Measurements from ENCODE around the gene HOGA1. TPM values are rescaled to one million over a fixed set of nuclear protein-coding genes. Genes with fewer than 3 reads are reported as not detected.

Gene HOGA1
- total RNA-seq, 1 experiment from 2014 or later, result 4.4 TPM

GRCh38 chr10:97564776-97565175, 19.4 kb upstream of the HOGA1 start:
- Histone ChIP-seq H3K4me2 (no peak overlapping the region), H3K27me3 (ENCODE audit: insufficient read depth, low read depth) (no peaks in the 10 kb centered on the region), H3K4me1 (replicated peaks; ENCODE audit: insufficient read depth) (peaks cover 29% of the 10 kb centered on the region), H3K9me2 (ENCODE audit: insufficient read depth) (no peaks in the 10 kb centered on the region), H3K79me2 (ENCODE audit: low read depth) (no peaks in the 10 kb centered on the region), H2AFZ (no peak overlapping the region), H3F3A (ENCODE audit: insufficient read depth, low read depth) (peaks cover 9% of the 10 kb centered on the region; the same call in 1 of the 2 replicates), H3K36me3 (ENCODE audit: low read depth) (no peaks in the 10 kb centered on the region), H4K20me1 (ENCODE audit: insufficient read depth) (no peaks in the 10 kb centered on the region), H3K27ac (no peak overlapping the region), H3K4me3 (no peak overlapping the region), H3K9me3 (ENCODE audit: insufficient read depth, low read depth) (no peaks in the 10 kb centered on the region)
- ChIA-PET CTCF (no interaction called here), POLR2A (ENCODE audit: unreplicated experiment) (no interaction called here)
- no peak for TF ChIP-seq CTCF (conservative IDR thresholded peaks at IDR 0.05)
- TF ChIP-seq EZH2 (IDR thresholded peaks at IDR 0.05; ENCODE audit: low read depth), result no peak
- no peak for DNase-seq
- intact Hi-C loops (cut with micrococcal nuclease; ENCODE audit: unreplicated experiment), result no loop called here
- BruUV-seq (replicated peaks), result no TSS peak

DNA sequence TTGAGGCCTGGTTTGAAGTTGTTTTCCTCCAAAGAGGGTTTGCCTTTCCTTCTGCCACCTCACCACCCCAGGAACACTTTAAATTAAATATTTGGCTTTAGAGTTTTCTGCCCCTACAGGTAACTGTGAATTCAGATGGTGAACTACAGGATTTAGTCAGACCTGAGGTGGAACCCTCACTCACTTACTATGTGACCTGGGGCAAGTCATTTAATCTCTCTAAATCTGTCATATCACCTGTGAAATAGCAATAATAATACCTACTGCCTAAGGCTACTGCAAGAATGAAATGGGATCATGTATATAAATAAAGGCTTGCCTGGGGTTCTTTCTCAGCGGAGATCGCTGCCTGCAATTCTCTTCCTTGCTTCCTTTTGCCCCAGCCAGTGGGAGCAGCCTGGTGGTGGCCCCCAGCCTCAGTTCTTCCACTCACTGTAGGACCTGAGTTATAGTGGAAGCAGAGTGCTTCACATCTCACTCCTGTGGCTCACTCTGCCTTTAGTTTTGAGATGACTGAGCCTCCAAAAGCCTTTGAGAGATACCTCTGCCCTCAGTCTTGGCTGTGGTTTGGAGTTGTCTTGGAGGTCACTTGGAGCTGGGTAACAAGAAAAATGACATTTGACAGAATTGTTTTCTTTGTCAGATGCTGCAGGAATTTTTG, 17.7 kb upstream of the HOGA1 start:
- H3F3A ChIP-seq (ENCODE audit: insufficient read depth, low read depth), result peaks cover 19% of the 10 kb centered on the region; the same call in 1 of the 2 replicates
- peaks cover 45% of the 10 kb centered on the region for H3K4me1 ChIP-seq (replicated peaks; ENCODE audit: insufficient read depth)
- H3K27me3 ChIP-seq (ENCODE audit: insufficient read depth, low read depth), result no peaks in the 10 kb centered on the region
- peak overlapping the region; percentile 65 for H3K27ac ChIP-seq
- no peaks in the 10 kb centered on the region for H3K79me2 ChIP-seq (ENCODE audit: low read depth)
- POLR2A ChIA-PET (ENCODE audit: unreplicated experiment), result no interaction called here
- no peaks in the 10 kb centered on the region for H3K9me2 ChIP-seq (ENCODE audit: insufficient read depth)
- CTCF ChIA-PET, result no interaction called here
- TF ChIP-seq EZH2 (IDR thresholded peaks at IDR 0.05; ENCODE audit: low read depth) (no peak), CTCF (conservative IDR thresholded peaks at IDR 0.05) (no peak)
- no peaks in the 10 kb centered on the region for H4K20me1 ChIP-seq (ENCODE audit: insufficient read depth)
- H3K4me2 ChIP-seq, result peak overlapping the region; percentile 70
- DNase-seq, result peak in 1 of 2 experiments; percentile 81
- no peaks in the 10 kb centered on the region for H3K9me3 ChIP-seq (ENCODE audit: insufficient read depth, low read depth)
- intact Hi-C loops (cut with micrococcal nuclease; ENCODE audit: unreplicated experiment), result no loop called here
- no TSS peak for BruUV-seq (replicated peaks)
- no peak overlapping the region for H3K4me3 ChIP-seq
- no peaks in the 10 kb centered on the region for H3K36me3 ChIP-seq (ENCODE audit: low read depth)
- no peak overlapping the region for H2AFZ ChIP-seq

DNA sequence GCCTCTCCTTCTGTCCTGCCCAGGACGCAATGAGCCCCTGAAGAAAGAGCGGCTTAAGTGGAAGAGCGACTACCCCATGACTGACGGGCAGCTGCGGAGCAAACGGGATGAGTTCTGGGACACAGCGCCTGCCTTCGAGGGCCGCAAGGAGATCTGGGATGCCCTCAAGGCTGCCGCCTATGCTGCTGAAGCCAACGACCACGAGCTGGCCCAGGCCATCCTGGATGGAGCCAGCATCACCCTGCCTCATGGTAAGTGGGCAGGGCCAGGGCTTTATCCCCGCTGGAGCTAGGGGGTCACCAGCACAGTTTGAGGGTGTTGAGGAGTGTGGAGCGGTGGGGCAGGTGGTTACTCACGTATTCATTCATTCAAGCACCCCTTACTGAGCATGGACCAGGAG, 16.3 kb upstream of the HOGA1 start:
- no peaks in the 10 kb centered on the region for H3K9me2 ChIP-seq (ENCODE audit: insufficient read depth)
- BruUV-seq (replicated peaks), result no TSS peak

More for the DNA sequence above, 16.3 kb upstream of the HOGA1 start:
- Histone ChIP-seq H4K20me1 (ENCODE audit: insufficient read depth) (no peaks in the 10 kb centered on the region), H3K27me3 (ENCODE audit: insufficient read depth, low read depth) (no peaks in the 10 kb centered on the region), H3K36me3 (ENCODE audit: low read depth) (no peaks in the 10 kb centered on the region), H3K4me1 (replicated peaks; ENCODE audit: insufficient read depth) (peaks cover 58% of the 10 kb centered on the region), H3F3A (ENCODE audit: insufficient read depth, low read depth) (peaks cover 31% of the 10 kb centered on the region; the same call in 1 of the 2 replicates), H3K9me3 (ENCODE audit: insufficient read depth, low read depth) (no peaks in the 10 kb centered on the region), H3K79me2 (ENCODE audit: low read depth) (no peaks in the 10 kb centered on the region), H3K27ac (no peak overlapping the region), H2AFZ (no peak overlapping the region), H3K4me2 (no peak overlapping the region), H3K4me3 (no peak overlapping the region)
- ChIA-PET POLR2A (ENCODE audit: unreplicated experiment) (no interaction called here), CTCF (no interaction called here)
- intact Hi-C loops (cut with micrococcal nuclease; ENCODE audit: unreplicated experiment), result no loop called here
- TF ChIP-seq EZH2 (IDR thresholded peaks at IDR 0.05; ENCODE audit: low read depth), result no peak
- TF ChIP-seq CTCF (conservative IDR thresholded peaks at IDR 0.05), result no peak
- DNase-seq, result no peak

Data from PC-9 (cell line).